Spleen (tissue), 11 donors: ENCODE data around the gene ETV6. TPM values are rescaled to one million over a fixed set of nuclear protein-coding genes. Genes with fewer than 3 reads are reported as not detected.
A peak's percentile ranks its signal among the peaks of the same experiment; 100 is the strongest.

ENCODE experiments used
- DNase-seq: peaks from one replicate; pipeline ENCODE4 v3.0.0-alpha.2; 2020
- H3K27ac ChIP-seq, 8 donors: fragments of 200-600 bp; sonication (generic) in 7 of 8; 1 replicate in 4 of 8; 2 replicates in 4 of 8; pipeline versions ENCODE4 v1.5.0 to v1.8.0; 2016 to 2021; ENCODE audit warnings: inconsistent platforms in 4 of 8, mild to moderate bottlenecking in 4 of 8, moderate library complexity in 1 of 8
- H3K27me3 ChIP-seq, 7 donors: fragments of 200-600 bp; sonication (generic) in 6 of 7; replicated peaks in 1 of 7; 1 replicate in 4 of 7; 2 replicates in 3 of 7; pipeline versions ENCODE4 v1.5.0 to v1.8.0; 2016 to 2021; ENCODE audit warnings: inconsistent platforms in 3 of 7, mild to moderate bottlenecking in 1 of 7
- H3K36me3 ChIP-seq, 6 donors: fragments of 200-600 bp; sonication (generic) in 5 of 6; 1 replicate in 4 of 6; 2 replicates in 2 of 6; pipeline versions ENCODE4 v1.5.0 to v1.8.0; 2016 to 2021; ENCODE audit warnings: inconsistent platforms in 2 of 6
- H3K4me1 ChIP-seq, 6 donors: fragments of 200-600 bp; sonication (generic) in 5 of 6; 1 replicate in 3 of 6; 2 replicates in 3 of 6; pipeline versions ENCODE4 v1.5.0 to v1.8.0; 2016 to 2021; ENCODE audit warnings: inconsistent platforms in 3 of 6
- H3K4me3 ChIP-seq, 8 donors: fragments of 200-600 bp; sonication (generic) in 7 of 8; 1 replicate in 4 of 8; 2 replicates in 4 of 8; pipeline versions ENCODE4 v1.5.0 to v1.8.0; 2016 to 2021; ENCODE audit warnings: inconsistent platforms in 4 of 8, mild to moderate bottlenecking in 4 of 8, moderate library complexity in 2 of 8
- H3K9me3 ChIP-seq, 8 donors: fragments of 200-600 bp; sonication (generic) in 7 of 8; 1 replicate in 4 of 8; 2 replicates in 4 of 8; pipeline versions ENCODE4 v1.5.0 to v1.8.0; 2016 to 2021; ENCODE audit warnings: inconsistent platforms in 4 of 8
- CTCF ChIP-seq, 11 experiments: fragments of 200-600 bp in 7 of 11; fragments of 450-650 bp in 4 of 11; sonication (generic) in 4 of 11; IDR thresholded peaks in 8 of 11; conservative IDR thresholded peaks in 3 of 11; 1 replicate in 7 of 11; 2 replicates in 4 of 11; pipeline versions ENCODE4 v1.4.0 to v1.8.0; 2016 to 2021; ENCODE audit warnings: antibody characterized with exemption in 11 of 11, inconsistent platforms in 4 of 11, mild to moderate bottlenecking in 1 of 11
- POLR2A ChIP-seq, 3 donors: fragments of 450-650 bp; IDR thresholded peaks; one replicate each; pipeline ENCODE4 v1.5.1; 2017; ENCODE audit warnings: antibody characterized with exemption in 3 of 3, mild to moderate bottlenecking in 1 of 3
- POLR2AphosphoS5 ChIP-seq, 3 donors: sonication (generic); formaldehyde crosslinking; IDR thresholded peaks; one replicate each; pipeline ENCODE4 v1.5.1; 2017; ENCODE audit warnings: antibody characterized with exemption in 3 of 3
- WGBS, 5 donors: extraction: QIAGEN DNeasy Blood & Tissue Kit in 3 of 5; methylation state at CpG; one replicate each; pipeline versions ENCODE4 v1.1.5 to v1.1.7; 2013 to 2018; 5-methylcytosine and 5-hydroxymethylcytosine counted together
- intact Hi-C: fragments of 100-400 bp; cut with DNase I; formaldehyde crosslinking; loops from one replicate; pipeline ENCODE4 v1.15.0; 2023; ENCODE audit warnings: low total_unique reads
- polyA plus RNA-seq, 3 donors: library from polyadenylated mRNA; stranded (reverse); fragments of 200-250 nt; gene quantifications; one replicate each; pipeline ENCODE4 v1.2.1, GENCODE V29; 2013
- total RNA-seq, 7 donors: library from RNA; depleted of rRNA in 3 of 7; stranded (reverse); fragments of >200 nt in 3 of 7; fragmentation: NEBNext Ultra II Directional in 4 of 7; extraction: Animal tissue kit (Norgen Biotek cat#: 25700) in 4 of 7; gene quantifications; one replicate each; pipeline versions ENCODE4 v1.1.0 to v1.2.1, GENCODE V29; 2016 to 2021
- donor health status: healthy with polysubstance abuse.
- donor health status: DM: no; HTN: no; CAD: no; lungs with moderate emphysema.
- donor health status: DM: no; HTN: no; CAD: no.
- donor health status: Bipolar disorder and iron deficiency.
- donor health status: healthy.
- donor health status: DM: no; HTN: no; CAD: no.
- donor health status: DM: yes; HTN: yes; CAD: no.

Gene ETV6
- total and polyA plus RNA-seq, 10 donors = 7.2 to 116 (median 57.8) TPM

GRCh38 chr12:11849757-11850504 lies 200.5 kb downstream of the ETV6 start:
- TF ChIP-seq CTCF (IDR thresholded peaks at IDR 0.05 in 8 of 11, conservative IDR thresholded peaks at IDR 0.05 in 3 of 11) (no peak), POLR2AphosphoS5 (IDR thresholded peaks at IDR 0.05) (peak in 1 of 3 donors; percentile 60)
- 83 to 90% (median 87%) methylated on average over 19 of the region's 19 CpGs for WGBS, 5 donors
- Histone ChIP-seq H3K9me3 (no peaks in the 10 kb centered on the region), H3K36me3 (peaks cover 0 to 90% (median 27%) of the 10 kb centered on the region in 6 donors), H3K27me3 (no peaks in the 10 kb centered on the region), H3K4me3 (no peak overlapping the region), H3K4me1 (peaks cover 0 to 21% (median 11%) of the 10 kb centered on the region in 6 donors), H3K27ac (no peak overlapping the region)
- intact Hi-C loops = no loop called here
- DNase-seq = no peak

- intact Hi-C loops = no loop called here
- 74 to 87% (median 86%) methylated on average over 12 of the region's 12 CpGs for WGBS, 5 donors
- Histone ChIP-seq H3K27me3 (no peaks in the 10 kb centered on the region), H3K4me1 (peaks cover 15 to 46% (median 33%) of the 10 kb centered on the region in 6 donors), H3K27ac (no peak overlapping the region), H3K4me3 (no peak overlapping the region), H3K9me3 (no peaks in the 10 kb centered on the region), H3K36me3 (peaks cover 0 to 90% (median 28%) of the 10 kb centered on the region in 6 donors)
- no peak for DNase-seq
- TF ChIP-seq CTCF (IDR thresholded peaks at IDR 0.05 in 8 of 11, conservative IDR thresholded peaks at IDR 0.05 in 3 of 11) (no peak), POLR2AphosphoS5 (IDR thresholded peaks at IDR 0.05) (peak in 1 of 3 donors; percentile 17), POLR2A (IDR thresholded peaks at IDR 0.05) (no peak)
These were observed 203.7 kb downstream of the ETV6 start for GRCh38 chr12:11853126-11853525.

GRCh38 chr12:11854011-11854499 lies 204.6 kb downstream of the ETV6 start:
- H3K4me1 ChIP-seq = peaks cover 15 to 46% (median 33%) of the 10 kb centered on the region in 6 donors
- H3K36me3 ChIP-seq = peaks cover 0 to 90% (median 28%) of the 10 kb centered on the region in 6 donors
- H3K4me3 ChIP-seq = no peak overlapping the region
- no peaks in the 10 kb centered on the region for H3K27me3 ChIP-seq
- no peak for DNase-seq
- no peaks in the 10 kb centered on the region for H3K9me3 ChIP-seq
- no peak for TF ChIP-seq CTCF (IDR thresholded peaks at IDR 0.05 in 8 of 11, conservative IDR thresholded peaks at IDR 0.05 in 3 of 11)
- no peak for TF ChIP-seq POLR2A (IDR thresholded peaks at IDR 0.05)
- no peak for TF ChIP-seq POLR2AphosphoS5 (IDR thresholded peaks at IDR 0.05)
- 87 to 97% (median 91%) methylated on average over 13 of the region's 13 CpGs for WGBS, 5 donors
- intact Hi-C loops = no loop called here
- H3K27ac ChIP-seq = peak overlapping the region in 3 of 8 donors; percentile 72 to 78 (median 77)

DNA sequence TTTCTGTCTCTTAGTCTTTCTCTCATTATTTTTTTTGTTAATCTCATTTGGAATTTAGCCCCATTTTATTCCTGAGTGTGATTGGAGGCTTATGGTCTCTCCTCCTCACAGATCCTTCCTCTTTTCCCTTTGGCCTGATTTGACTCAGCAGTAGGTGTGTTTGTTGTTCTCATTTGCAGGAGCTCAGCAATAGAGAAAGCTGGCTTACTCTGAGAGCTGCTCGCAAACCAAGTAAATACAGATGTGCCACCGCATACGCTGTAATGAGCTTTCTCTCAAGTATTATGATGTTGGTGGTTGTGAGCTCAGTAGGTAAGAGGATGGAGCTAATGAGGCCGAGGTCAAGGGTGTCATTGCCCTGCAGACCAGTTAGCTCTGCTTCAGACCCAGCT lies 206.5 kb downstream of the ETV6 start:
- TF ChIP-seq CTCF (IDR thresholded peaks at IDR 0.05 in 8 of 11, conservative IDR thresholded peaks at IDR 0.05 in 3 of 11) (no peak), POLR2A (IDR thresholded peaks at IDR 0.05) (no peak), POLR2AphosphoS5 (IDR thresholded peaks at IDR 0.05) (no peak)
- H3K27ac ChIP-seq = peak overlapping the region; percentile 39 to 78 (median 66)
- H3K4me1 ChIP-seq = peaks cover 18 to 58% (median 40%) of the 10 kb centered on the region in 6 donors
- peaks cover 0 to 90% (median 27%) of the 10 kb centered on the region in 6 donors for H3K36me3 ChIP-seq
- DNase-seq = no peak
- WGBS, 5 donors = 37 to 70% (median 55%) methylated on average over 4 of the region's 4 CpGs
- H3K9me3 ChIP-seq = no peaks in the 10 kb centered on the region
- intact Hi-C loops = no loop called here
- H3K27me3 ChIP-seq = no peaks in the 10 kb centered on the region
- H3K4me3 ChIP-seq = peak overlapping the region in 1 of 8 donors; percentile 30
